ENCODE data around the gene ZNF148.

DNA sequence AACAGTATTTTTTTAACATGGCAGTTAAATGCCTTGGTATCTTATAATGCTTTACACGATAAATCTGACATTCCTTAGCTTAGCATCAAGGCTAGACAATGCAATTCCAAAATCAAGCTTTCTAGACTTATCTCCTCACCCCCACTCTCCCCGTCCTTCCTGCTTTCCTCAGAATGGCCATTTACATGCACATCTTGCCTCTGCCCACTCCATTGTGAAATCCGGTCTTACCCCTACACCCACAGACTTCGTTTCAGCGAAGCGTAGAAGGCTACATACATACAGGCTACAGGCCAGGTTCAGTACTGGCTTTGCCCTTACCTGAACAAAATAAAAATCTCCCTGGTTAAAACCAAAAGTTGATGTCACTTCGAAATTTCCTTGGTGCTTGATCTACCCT, 104.0 kb downstream of the ZNF148 start:
- no peak for TF ChIP-seq POLR2AphosphoS5 (IDR thresholded peaks at IDR 0.05)
- TF ChIP-seq, protein P1, sequence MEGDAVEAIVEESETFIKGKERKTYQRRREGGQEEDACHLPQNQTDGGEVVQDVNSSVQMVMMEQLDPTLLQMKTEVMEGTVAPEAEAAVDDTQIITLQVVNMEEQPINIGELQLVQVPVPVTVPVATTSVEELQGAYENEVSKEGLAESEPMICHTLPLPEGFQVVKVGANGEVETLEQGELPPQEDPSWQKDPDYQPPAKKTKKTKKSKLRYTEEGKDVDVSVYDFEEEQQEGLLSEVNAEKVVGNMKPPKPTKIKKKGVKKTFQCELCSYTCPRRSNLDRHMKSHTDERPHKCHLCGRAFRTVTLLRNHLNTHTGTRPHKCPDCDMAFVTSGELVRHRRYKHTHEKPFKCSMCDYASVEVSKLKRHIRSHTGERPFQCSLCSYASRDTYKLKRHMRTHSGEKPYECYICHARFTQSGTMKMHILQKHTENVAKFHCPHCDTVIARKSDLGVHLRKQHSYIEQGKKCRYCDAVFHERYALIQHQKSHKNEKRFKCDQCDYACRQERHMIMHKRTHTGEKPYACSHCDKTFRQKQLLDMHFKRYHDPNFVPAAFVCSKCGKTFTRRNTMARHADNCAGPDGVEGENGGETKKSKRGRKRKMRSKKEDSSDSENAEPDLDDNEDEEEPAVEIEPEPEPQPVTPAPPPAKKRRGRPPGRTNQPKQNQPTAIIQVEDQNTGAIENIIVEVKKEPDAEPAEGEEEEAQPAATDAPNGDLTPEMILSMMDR (IDR thresholded peaks at IDR 0.05): no peak
